GM21528 (cell line): ENCODE results near the gene TINCR.
"Not testable (repeated sequence)": the region's sequence is repeated elsewhere in the genome, so short reads cannot be mapped to it uniquely, and the experiment has no call there.

Experiments
- ATAC-seq: cut with Tn5 transposase; IDR thresholded peaks from one replicate; pipeline ENCODE4 v1.9.1; 2021; ENCODE audit warnings: mild to moderate bottlenecking, moderate library complexity; ENCODE audit not compliant: unreplicated experiment, low FRiP score

TINCR gene

DNA sequence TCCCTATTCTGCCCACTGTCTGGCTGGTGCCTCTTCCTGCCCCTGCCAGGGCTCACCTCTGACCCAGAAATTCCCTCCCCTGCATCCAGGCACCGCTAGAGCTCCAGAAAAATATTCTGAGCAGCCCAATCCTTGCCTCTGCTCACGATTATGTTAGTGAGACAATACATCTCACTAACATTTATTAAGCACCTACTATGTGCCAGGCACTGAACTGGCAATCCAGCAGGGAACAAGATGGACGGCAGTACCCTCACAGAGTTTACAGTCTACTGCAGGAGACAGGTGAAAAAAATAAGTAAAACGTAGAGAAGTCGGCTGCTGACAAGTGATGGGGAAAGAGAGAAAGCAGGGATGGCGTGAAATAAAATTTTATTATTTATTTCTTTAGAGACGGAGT, 5.5 kb downstream of the TINCR start:
- no peak for ATAC-seq

DNA sequence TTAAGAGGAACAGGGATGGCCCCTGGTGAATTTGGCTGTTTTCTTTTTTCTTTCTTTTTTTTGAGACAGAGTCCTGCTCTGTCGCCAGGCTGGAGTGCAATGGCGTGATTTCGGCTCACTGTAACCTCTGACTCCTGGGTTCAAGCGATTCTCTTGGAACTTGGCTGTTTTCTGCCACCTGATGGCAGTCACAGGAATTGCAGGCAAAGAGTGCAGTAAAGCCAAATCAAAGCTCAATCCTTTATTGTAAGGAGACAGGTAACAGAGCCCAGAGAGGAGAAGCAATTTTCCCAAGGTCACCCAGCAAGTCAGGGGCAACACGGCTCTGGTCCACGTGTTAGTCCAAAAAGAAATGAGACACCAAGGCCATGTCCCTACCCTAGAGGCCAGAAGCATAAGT, 6.2 kb downstream of the TINCR start:
- no peak for ATAC-seq

DNA sequence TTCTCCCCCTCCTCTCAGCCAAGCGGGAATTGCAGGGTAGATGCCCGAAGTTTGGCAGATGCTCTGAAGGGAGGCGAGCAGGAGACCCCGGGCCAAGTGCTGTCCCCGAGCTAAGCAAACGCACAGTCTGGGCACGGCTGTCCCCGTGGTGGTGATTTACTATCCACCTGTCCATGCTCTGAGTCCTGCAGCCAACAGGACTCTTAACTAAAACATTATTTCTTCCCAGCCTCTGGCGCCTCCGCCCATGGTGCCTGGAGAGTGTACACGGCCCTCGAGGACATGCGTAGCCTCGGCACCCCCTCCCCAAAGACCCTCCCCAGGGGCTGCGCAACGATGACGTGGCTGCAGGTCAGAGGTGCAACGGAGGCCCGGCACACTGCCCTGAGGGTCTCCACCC, 7.6 kb downstream of the TINCR start:
- ATAC-seq = no peak

DNA sequence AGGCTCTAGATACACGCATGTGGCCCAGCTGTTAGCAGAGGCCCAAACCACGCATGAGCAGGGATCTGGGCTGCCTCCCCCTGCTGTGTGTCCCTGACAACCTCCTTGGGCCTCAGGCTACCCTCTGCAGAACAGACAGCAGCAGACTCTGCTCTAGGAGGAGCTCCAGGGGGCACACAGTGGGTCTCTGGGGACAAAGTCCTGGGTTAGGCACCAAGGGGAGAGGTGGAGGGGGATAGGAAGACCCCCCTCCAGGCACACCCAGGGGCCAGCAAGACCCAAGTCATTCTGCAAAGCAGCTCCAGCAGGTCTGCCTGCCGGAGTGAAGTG, 8.0 kb downstream of the TINCR start:
- no peak for ATAC-seq

DNA sequence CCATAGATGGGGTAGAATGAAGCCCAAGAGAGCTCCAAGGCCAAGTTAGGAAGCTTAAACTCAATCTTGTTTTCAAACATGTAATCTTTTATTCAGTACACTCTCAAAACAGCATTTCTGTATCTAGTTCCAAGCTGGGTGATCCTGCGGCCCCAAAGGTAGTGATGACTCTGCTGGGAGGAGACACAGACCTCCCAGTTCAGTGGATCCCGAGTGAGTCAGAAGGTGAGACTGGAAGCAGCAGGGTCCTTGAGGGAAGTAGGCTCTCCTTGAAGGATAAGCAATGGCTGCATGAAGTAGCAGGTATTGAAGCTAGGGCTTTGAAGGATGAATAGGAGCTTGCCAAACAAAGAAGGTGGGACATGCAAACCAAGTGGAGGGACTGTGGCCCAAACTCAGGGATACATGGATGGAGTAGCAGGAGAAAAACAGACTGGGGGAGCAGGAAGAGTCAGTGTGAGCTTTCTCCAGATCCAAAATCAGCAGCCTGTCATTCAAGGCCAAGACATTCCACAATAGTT, 9.6 kb downstream of the TINCR start:
- ATAC-seq = no peak

DNA sequence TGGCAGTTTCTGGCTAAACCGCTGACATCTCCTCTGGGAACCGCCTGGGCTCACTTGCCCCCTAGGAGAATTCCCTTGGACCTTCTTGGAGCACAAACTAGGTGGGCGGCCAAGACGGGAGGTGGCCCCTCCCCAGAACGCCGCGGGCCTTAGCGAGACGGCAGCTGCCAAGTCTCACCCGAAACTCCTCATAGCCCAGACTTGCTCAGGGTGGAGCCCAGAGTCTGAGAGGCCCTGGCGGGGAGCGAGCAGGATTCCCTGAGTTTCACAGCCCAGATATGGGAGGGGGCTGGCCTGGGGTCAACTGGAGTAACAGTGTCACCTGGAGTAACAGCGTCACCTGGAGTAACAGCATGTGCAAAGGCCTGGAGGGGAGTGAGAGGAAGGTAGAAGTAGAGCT, 10.1 kb downstream of the TINCR start:
- ATAC-seq = no peak

DNA sequence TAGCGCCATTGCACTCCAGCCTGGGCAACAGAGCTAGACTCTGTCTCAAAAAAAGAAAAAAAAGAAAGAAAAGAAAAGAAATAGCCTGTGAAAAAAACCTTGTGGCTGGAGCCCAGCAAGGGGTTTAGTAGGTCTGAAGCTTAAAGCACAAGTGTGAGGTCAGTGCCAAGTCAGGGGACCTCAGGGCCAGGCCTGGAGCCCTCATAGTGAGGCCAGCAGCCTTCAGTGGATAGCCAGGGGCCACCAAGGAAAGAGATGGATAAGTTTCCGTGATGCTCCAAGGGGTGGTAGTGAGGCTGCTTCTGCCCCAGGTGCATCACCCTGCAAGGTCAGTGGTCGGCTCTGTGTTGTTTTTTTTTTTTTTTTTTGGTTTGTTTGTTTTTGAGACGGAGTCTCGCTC, 12.9 kb downstream of the TINCR start:
- ATAC-seq = no peak

DNA sequence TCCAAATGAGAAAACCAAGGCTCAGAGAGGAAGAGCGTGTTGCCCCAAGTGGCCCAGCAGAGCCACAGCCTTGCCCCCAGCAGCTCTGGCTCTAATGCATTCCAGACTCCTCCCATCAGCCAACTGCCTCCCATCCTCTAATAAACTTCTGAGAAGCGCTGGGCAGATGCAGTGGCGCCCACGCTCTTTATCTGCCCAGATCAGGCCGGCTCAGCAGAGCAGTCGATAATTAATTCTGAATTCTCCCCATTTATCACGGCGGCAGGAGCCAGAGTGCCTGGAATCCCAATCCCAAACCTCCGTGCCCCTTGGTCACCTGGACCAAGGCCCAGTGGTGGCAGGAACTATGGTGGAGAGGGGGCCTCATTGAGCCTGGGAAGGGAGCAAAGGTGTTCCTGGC, 13.9 kb downstream of the TINCR start:
- no peak for ATAC-seq

DNA sequence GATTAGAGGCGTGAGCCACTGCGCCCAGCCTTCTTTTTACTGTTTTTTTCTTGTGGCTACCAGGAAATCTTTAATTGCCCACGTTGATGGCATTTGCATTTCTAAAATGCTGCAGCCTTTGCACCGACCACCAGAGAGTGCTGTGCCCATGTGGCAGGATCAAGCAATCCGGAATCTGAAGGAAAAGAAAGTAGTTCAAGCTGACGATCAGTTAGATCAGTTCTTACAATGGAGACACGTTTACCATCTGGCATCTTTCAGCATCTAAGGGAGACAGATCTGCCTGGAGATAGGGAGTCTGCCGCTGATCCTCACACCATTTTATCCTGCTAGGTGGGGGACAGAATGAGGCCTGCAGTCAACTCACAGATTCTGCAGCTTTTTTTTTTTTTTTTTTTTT, 19.9 kb downstream of the TINCR start:
- ATAC-seq = no peak

DNA sequence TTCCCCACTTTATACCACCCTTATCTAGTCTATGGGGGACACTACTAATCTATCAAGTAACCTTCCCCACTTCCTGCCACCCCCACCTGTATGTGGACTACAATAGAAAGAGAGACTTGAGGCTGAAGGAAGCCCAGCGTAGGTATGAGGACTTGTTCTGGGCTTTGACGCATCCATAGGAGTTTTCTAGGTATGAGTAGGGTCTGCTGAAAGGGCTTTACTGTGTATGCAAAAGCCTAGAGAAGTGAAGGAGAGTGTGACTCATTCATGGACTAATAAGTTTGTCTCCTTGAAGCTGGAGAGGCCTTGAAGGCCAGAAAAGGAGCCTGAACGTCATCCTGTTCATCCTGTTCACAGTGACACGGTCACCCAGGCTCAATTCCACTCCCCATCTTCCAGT, 21.8 kb downstream of the TINCR start:
- ATAC-seq = no peak

DNA sequence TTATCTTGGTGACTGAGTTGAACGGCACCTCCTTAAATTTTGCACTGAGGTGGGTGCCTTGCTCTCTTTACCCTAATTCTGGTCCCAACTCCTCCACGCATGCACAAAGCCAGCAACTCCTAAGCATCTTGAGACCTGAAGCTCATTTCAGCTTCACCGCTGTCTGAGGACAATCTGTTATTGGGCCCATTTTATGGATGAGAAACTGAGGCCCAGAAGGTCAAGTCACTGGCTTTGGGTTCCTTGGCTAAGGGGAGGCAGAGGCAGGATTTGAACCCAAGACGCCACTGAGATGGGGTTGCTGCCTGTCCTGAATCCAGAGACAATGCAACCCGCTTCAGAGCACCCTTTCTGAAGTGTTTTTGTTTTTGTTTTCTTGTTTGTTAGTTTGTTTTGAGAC, 22.7 kb downstream of the TINCR start:
- ATAC-seq = no peak

DNA sequence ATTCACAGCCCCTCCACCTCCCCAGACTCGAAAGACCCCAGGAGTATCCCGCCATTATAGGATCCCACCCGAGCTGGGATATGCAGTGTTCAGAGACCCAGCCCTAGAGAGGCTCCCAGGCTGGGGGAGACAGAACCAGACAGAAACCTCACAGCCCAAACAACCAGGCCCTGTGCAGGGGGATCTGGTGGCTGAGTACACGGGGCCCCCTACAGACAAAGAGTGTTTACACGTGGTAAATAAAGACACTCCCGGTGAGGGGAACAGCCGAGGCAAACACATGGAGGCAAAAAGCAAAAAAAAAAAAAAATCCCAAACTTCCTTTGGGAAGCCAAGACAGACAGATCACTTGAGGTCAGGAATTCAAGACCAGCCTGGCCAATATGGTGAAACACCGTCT, 25.1 kb downstream of the TINCR start:
- no peak for ATAC-seq

DNA sequence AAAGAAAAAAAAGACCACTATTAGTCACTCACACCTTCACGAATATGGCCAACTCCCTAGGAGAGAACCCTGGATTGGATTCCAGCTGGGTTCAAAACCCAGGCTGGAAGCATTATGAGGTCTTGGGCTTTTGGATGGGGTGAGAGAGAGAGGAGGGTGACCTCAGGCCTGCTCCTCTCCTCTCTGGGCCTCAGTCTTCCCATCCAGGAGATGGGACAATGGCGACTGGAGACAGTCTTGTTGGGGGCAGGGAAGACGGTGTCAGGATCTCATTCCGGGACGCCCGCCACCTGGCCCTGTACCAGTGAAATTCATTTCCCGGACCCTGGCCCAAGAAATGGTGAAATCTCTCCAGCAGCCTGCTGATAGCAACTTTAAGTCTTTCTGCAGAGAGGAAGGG, 26.3 kb downstream of the TINCR start:
- ATAC-seq = no peak

DNA sequence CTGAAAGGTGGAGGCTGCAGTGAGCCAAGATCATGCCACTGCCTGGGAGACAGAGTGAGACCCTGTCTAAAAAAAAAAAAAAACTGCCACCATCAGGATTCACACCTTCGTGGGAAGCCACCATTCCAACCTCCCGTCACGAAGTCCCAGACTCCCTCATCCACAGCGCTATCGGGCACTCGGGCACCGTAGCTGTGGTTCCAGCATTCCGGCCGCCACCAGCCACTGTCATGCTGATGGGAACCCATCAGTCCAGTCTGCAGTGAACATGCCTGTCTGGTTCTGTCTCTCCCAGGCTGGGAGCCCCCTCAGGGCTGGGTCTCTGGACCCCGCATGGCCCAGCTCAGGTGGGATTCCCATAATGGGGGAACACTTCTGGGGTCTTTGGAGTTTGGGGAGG, 27.5 kb downstream of the TINCR start:
- no peak for ATAC-seq

DNA sequence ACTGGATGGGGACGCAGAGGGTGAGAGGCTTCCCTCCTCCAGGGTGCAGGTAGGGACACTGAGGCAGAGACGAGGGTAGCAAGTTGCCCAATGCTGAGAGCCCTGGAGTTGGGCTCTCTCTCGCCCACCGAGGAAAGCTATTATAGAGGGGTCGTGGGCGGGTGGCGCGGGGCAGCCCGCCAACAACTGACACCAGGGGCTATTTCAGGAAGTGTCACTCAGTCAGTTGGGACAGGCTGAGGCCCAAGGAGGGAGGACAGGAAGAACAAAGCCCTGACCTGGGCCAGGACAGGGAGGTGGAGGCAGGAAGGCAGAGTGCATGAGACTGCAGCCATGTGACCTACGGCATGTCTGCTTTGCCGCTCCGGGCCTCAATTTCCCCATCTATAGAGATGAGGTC, 29.9 kb downstream of the TINCR start:
- no peak for ATAC-seq

DNA sequence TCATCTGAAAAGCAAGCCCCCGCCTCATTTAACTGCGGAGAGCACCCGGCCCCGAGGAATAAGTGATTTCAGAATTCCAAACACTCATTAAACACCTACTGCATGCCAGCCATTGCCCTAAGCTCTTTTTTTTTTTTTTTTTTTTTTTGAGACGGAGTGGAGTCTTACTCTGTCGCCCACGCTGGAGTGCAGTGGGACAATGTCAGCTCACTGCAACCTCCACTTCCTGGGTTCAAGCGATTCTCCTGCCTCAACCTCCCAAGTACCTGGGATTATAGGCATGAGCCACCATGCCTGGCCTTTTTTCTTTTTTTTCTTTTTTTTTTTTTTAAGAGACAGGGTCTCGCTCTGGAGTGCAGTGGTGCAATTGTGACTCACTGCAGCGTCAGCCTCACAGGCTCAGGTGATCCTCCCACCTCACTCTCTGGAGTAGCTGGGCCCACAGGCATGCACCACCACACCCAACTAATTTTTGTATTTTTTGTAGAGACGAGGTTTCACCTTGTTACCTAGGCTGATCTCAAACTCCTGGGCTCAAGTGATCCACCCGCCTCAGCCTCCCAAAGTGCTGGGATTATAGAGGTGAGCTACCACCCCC, 30.7 kb downstream of the TINCR start:
- not testable (repeated sequence) for ATAC-seq

DNA sequence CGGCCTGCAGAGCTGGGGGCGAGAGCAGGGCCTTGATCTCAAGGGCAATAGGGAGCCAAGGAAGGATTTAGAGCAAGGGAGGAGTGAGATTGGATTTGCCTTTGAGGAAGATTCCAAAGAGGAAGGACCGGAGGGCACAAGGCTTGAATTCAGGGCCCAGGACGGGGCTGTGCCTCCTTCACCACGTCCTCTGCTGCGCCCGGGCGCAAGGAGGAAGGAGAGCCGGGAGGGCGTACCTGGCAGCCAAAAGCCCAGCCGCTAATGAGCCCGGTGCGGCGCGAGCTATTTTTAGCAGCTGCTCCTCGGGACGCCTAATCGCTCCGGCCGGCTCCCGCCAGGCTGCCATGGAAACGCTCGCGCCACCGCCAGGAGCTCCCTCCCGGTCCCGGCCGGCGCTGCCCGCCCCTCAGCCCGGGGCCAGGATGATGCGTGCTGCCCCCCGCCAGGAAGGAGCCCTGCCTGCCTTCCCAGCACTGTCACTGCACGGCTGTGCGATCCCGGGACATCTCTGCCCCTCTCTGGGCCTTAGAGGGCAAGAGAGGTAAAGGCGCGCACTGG, 31.3 kb downstream of the TINCR start:
- ATAC-seq = no peak

DNA sequence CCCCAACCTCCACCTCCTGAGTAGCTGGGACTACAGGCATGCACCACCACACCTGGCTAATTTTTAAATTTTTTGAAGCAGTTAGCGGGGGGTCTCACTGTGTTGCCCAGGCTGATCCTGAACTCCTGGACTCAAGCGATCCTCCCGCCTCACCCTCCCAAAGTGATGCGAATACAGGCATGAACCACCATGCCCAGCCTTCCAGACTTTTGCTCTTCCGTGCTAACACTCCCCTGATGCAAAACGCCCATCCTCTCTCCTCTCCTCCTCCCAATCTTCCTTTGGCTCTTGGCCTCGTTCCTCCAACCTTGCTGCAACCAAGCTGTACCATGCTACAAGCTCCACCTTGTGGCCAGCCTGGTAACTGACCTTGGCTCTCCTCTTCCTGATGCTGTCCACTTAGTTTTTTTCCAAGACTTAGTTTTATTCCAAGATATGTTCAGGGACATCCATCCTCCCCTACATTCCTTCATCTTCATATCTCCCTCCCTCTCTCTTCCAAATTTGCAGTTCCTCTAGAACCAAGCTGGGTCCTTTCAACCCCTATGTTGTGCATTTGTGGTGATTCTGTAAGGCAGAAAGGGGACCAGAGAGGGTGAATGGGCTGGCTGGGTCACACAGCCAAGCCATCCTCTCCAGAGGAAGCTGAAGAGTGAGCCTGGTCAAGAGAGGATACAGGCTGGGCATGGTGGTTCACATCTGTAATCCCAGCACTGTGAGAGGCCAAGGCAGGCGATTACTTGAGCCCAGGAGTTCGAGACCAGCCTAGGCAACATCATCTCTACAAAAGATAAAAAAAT, 32.8 kb downstream of the TINCR start:
- no peak for ATAC-seq

DNA sequence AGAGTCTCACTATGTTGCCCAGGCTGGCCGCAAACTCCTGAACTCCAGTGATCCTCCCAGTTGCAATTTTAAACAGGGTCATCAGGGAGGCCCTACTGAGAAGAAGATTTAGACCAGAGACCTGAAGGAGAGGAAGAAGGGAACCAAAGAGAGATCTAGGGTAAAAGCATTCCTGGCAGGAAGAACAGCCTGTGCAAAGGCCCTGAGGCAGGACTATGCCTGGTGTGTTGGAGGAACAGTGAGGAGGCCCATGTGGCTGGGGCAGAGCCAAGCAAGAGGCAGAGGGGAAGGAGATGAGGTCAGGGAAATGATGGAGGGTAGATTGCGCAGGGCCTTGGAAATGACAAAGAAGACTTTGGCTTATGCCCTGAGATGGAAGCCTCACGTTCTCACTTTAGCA, 34.5 kb downstream of the TINCR start:
- no peak for ATAC-seq

DNA sequence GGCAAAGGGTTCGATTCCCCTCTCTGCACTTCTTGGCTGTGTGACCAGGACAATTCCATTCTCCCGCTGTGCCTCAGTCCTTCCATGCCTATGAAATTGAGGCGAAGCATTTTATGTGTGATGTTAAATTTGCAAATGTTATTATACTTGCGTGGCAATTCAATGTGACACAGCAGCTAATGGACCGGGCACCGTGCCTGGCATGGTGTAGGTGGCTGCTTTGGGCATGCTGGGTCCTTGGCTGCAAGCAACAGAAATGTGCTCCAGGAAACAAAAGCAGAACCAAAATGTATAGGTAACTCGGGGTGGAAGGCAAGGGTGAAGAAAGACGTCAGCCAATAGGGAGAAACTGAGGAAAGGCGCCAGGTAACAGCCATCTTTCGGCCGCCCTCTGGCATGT, 37.1 kb downstream of the TINCR start:
- ATAC-seq = no peak

DNA sequence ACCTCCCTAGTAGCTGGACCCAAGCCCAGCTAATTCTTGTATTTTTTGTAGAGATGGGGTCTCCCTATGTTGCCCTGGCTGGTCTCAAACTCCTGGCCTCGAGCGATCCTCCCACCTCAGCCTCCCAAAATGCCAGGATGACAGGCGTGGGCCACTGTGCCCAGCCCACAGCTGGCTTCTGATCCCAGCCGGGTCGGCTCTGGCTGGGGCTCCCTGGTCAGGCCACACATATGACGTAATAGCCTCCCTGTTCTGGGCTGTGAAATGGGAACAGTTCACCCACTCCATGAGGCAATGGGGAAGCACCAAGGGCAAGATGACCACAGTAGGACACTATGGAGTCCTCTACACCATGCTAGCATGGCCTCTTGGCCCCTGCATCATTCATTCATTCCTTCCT, 41.1 kb downstream of the TINCR start:
- ATAC-seq = no peak

DNA sequence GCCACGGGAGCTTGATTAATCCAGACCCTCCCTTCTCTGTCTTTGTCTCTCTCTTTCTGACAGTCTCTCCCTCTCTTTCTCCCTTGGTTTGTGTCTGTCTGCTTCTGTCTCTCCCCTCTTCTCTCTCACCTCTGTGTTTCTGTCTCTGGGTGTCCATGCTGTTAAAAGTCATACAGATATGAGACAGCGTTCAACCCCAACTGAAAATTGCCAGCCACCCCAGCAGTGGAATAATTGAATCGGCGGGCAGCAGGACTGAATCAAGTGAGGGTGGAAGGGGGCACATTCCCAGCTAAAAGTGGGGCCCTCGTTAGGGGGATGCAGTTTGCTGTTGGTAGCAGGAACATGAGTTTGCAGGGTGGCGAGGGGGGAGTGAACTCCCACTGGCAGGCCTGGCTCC, 43.7 kb downstream of the TINCR start:
- ATAC-seq = no peak
